NCI-H2107 treated with DMSO at 0.1 percent for 48 hours (cell line): Measurements from ENCODE around the gene NR2C1.
"Not testable (repeated sequence)": the region's sequence is repeated elsewhere in the genome, so short reads cannot be mapped to it uniquely, and the experiment has no call there.

Source experiments
- DNase-seq: peaks from one replicate; lab custom pipeline; 2025; ENCODE audit not compliant: unreplicated experiment; lab: John Stamatoyannopoulos, UW

Gene NR2C1

DNA sequence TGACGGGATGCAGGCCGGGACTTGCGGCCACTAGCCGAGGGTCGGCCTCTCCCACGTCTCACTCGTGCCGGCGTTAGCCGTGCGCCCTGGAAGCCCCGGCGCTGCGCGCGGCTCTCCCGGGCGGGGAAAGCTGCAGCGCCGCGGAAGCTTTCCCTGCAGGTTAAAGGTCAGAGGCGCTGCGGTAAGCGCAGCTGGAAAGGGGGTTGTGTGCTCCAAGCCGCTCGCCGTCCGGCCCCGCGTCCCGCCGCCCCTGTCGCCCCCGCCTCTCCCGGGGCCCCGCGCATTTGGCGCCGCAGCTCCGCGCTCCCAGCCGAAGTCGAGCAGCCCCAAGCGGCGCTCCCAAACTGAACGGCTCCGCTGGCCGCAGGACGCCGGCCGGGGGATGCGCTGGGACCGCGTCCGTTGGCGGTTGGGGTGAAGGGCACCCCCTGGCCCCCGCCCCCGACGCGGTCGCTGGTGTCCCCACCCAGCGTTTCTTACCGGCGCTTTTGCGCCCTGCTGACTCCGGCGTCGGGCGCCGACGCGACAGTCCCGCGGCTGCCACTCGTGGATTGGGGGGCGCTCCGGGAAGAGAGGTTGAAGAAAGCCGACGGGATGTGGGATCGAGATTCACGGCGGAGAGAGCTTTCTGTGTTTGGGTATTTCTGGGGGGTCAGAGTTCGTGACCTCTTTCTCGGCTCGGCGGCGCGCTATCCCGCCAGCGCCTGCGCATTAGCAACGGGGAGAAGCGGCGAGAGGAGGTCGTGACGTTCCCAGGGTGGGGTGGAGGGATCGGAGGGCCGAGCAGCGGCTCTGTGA, at the start of gene NR2C1:
Gene NR2C1, minus strand, starts transcription at position 719 of the 798 bp plus-strand sequence. CDS start 6,234 bp downstream, outside the sequence.
- peak; percentile 88 for DNase-seq

DNA sequence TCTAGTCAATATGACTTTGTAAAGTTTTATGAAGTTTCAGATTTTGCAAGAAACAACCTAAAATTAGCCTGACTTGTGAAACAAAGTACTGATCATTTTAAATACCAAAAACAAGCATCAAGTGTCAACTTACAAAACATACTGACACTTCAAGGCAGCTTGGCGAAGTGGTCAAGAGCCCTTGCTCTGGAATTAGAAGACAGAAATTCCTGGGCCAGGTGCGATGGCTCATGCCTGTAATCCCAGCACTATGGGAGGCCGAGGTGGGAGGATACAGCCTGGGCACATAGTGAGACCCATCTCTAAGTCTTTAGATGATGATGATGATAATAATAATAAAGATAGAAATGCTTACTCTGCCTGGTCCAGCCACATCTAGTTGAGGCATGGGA, 45.4 kb upstream of the NR2C1 start:
- no peak for DNase-seq

DNA sequence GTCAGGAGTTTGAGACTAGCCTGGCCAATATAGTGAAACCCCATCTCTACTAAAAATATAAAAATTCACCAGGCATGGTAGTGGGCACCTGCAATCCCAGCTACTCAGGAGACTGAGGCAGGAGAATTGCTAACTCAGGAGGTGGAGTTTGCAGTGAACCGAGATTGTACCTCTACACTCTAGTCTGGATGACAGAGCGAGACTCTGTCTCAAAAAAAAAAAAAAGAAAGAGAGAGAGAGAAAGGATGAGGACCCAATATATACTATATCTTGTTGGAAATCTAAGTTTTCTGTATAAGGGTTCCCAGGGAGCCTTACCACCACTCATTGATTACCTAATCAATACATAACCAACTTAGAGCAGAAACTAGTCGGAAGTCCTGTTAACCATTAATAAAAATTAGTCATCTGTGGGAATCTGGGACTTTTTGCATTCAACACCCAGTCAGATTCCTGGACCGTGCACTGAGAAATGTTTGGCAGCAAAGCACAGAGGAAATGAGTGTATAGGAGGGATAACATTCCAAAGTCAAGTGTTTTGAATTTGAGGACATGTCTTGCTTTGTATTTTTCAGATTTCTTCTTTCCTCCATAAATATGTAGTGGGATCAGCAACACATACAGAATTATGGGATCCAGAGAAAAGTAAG, 44.8 kb upstream of the NR2C1 start:
- no peak for DNase-seq

DNA sequence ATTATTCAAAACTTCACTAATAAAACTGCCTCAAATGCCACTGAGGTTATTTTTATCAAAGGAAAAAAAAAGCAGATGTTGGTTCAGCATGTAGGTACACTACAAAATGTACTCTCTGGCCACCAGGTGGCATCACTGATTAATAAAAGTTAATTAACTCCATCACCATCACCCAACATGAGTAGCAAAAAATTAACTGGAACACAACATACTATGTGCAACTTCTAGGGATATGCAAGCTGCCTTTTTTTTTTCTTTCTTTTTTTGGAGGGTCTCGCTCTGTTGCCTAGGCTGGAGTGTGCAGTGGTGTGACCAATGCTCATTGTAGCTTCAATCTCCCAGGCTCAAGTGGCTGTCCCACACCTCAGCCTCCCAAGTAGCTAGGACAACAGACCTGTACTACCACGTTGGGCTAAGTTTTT, 43.8 kb upstream of the NR2C1 start:
- DNase-seq, result peak; percentile 36

DNA sequence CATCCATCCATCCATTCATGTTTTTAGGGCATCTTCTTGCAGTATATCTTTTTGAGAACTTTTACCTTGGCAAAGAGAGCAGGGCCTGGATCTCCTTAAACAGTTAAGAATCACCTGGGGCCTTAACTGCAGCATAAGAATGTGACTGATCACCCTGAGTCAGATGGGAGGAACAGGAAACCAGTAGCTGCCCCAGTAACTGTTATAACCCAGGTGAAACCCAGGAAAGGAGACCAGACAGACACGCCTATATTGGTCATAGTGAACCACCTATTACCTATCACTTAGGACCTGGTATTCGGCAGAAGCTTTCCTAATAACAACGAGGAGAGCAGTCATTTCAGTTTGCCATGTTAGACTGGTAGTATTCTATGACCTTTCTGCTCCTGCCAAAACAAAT, 43.4 kb upstream of the NR2C1 start:
- DNase-seq, result no peak

DNA sequence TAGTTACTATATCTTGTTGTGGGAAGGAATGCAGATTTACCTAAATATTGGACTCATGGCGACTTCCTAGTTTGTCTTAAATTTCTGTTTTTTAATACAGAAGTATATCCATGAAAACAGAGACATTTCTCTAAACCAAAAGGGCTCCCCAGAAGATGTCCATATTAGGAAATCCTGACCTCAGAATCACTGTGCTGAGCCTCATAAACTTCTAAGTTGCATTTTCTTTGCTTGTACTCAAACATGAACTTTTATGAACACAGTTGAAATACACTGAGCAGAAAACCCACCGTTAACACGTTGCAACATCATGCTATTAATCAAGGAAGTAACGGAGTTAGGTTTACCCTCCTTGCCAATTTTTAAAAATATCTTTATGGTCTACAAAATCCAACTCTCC, 42.9 kb upstream of the NR2C1 start:
- no peak for DNase-seq

DNA sequence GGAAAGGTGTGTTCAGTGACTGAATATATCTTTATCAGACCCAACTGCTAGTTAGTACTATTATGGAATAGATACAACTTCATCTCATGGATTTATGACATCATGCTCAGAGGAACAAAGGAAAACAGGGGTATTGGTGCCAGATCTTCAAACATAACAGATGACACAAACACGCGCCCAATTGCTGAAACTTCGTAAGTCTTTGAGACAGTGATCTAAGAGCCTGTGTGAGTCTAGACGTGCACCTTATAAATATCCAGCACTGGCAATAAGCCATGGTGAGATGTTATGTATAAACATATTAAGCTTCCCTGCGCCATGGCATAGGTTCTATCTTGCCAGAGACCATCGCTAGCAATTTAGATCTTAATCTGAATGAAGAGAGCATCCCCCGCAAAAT, 42.2 kb upstream of the NR2C1 start:
- no peak for DNase-seq

DNA sequence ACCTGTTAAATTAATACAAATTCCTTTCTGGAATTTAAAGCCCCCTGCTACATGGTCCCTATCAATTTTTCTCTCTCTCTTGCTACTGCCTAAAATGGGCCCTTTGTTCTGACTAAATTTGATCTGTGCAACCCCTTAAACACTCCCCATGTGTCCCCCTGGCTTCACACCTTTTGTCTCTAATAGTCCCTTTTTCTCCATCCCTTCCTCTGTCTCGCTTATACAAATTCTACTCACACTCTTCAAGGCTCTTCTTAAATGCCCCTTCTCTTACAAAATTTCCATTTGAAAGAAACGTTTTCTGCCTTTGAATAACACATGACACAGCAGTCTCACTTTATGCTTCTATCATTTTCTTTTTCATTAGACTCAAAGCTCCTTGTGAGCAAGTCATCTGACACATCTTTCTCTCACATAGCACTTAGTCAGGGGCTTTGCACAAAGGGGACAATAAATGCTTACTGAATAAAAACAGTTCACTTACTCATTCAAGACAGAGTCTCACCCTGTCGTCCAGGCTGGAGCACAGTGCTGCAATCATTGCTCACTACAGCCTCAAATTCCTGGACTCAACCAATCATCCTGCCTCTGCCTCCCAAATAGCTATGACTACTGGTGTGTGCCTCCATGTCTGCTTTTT, 41.5 kb upstream of the NR2C1 start:
- no peak for DNase-seq

DNA sequence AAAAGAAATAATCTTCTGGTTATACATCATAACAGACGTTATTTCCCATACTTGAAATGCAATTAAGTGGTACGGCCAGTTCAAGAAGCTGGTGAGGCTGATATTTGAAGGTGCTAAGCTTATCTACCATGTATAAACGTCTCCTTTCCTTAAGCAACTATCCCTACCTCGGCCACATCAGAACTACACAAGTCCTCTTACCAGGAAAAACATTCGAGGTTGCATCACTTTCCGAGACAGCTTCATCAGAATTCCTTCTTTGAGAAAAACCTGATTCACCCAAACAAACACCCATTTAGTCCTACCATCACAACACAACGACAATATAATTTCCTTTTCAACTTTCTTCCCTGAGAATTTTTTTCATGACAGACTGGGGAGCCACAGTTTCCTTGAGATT, 33.9 kb upstream of the NR2C1 start:
- no peak for DNase-seq

DNA sequence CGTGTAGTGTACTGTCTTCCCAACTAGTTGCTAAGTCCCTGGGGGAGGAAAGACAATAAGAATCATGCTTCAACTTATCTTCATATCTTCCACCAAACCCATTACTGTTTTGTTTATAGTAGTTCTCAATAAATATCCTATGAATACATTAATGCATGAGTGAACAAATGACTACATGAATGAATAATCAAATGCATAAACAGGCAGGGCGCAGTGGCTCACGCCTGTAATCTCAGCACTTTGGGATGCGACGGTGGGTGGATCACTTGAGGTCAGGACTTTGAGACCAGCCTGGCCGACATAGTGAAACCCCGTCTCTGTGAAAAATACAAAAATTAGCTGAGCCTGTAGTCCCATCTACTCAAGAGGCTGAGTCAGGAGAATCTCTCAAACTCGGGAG, 32.1 kb upstream of the NR2C1 start:
- DNase-seq, result no peak

DNA sequence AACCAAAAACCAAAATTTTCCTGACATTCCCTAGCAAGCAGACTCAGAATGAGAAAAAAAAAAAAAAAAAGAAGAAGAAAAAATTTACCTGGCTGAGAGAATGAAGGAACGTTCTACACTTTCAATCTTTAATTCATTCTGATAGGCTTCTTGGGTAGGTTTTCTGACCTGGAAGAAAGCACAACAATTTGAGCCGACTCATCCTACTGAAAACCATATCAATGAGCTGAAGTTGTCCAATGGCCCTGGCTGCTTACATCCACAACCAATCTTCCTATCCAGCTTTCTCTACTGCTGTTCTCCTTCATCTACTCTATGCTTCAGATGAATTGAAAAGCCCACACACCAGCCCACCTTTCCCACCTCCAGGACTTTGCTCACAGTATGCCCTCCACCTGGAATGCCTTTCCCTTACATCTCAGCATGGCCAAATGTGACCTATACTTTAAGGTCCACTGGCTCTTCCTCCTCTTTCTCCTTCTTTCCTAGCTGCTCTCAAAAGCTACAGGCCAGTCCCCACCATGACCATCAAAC, 31.6 kb upstream of the NR2C1 start:
- DNase-seq, result no peak

DNA sequence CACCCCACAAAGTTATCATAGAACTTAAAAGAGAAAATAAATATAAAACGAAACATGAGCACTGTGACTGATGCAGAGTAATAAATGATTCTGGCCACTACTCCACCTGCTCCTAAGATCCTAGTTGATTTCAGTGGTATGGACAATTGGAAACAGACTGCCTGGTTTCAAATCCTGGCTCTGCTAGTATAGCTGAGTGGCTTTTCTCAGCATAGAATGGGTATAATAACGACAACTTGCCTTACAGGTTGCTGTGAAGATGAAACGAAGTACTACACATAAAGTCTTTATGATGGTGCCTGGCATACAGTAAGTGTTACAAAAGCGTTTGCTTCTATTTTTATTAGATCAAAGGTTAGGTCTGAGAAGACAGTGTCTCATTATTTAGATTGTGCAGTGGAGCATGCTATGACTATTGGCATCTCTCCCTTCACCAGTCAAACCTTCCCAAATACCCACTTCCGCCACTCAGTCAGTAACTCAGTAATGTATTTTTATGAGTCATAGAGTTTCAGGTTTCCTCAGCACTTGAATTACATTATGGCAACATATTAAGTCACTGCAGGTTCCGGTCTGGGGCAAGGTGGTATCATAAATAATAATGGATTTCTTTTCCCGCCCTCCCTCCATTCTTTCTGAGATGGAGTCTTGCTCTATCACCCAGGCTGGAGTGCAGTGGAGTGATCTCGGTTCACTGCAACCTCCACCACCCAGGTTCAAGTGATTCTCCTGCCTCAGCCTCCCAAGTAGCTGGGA, 29.7 kb upstream of the NR2C1 start:
- peak; percentile 98 for DNase-seq

DNA sequence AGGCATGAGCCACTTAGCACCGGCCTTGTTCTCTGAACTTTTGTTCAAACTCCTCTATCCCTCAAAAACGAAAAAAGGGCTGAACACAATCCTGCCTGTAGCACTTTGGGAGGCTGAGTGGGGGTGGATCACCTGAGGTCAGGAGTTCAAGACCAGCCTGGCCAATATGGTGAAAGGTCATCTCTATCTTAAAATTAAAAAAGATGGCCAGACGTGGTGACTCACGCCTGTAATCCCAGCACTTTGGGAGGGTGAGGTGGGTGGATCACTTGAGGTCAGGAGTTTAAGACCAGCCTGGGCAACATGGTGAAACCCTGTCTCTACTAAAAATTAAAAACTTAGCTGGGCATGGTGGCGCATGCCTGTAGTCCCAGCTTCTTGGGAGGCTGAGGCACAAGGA, 28.5 kb upstream of the NR2C1 start:
- DNase-seq, result not testable (repeated sequence)

DNA sequence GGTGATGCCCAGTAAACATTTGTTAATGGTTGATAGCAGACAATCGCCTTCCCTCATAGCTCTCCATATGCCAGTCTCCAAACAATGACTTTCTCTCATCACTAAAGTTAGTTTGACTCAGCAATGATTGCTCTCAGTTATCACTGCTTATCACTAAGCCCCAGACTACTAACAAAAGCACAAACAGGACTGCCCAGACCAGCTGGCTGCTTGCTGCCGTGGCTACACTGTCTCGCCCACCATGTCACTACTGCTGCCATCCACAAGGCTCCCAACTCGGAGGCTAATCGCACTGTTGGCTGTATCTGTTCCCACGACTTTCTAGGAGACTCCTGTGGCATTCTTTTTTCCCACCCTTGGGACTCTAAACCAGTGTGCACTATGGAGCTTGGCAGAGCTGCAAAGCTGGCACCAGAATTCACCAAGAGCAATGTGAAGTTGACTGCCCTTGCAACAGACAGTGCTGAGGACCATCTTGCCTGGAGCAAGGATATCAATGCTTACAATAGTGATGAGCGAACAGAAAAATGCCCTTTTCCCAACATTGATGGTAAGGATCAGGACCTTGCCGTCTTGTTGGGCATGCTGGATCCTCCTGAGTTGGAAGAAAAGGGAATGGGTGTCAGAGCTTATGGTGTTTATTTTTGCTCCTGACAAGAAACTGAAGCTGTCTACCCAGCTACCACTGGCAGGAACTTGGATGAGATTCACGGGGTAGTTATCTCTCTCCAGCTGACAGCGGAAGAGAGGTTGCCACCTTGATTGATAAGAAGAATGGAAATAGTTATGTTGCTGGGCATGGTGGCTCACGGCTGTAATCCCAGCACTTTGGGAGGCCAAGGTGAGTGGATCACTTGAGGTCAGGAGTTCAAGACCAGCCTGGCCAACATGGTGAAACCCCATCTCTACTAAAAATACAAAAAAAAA, 27.1 kb upstream of the NR2C1 start:
- no peak for DNase-seq

DNA sequence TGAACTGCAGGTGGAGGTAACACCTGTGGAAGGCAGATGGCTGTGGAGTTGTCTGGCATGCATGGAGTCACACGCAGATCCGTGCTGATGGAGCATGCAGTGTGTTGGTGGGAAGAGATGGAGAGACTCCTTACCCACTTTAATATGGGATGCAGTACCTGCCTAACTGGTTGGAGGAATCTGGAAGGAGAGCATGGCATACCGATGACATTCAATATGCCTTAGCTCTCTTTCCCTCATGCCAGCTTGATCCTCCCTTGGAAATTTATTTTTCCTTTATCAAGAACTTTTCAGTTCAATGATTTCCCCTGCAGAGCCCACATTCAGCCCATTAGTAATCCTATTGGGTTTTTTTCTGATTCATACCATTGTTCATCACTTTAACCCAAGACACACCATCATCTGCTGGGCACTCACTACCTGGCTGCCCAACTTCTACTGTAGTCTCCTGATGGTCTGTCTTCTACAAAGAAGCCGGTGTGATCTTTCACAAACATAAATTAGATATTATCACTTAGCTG, 25.9 kb upstream of the NR2C1 start:
- no peak for DNase-seq

DNA sequence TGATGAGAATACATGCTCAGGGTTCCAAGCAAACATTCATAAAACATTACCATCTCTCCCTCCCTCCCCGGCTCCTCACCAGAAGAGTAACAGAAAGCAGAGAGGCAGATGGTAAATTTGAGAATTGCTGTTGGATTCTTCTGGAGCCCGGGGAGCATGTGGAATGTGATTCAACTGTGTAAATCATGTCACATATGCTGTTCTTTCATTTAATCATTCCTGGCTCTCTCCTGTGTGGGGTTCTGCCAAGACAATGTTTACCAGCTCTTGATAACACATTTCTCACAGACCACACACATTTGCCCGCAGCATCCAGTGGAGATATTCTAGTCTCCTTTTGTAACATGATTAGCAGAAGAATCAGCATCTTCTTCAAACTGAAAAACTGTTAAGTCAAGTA, 23.4 kb upstream of the NR2C1 start:
- DNase-seq, result no peak

DNA sequence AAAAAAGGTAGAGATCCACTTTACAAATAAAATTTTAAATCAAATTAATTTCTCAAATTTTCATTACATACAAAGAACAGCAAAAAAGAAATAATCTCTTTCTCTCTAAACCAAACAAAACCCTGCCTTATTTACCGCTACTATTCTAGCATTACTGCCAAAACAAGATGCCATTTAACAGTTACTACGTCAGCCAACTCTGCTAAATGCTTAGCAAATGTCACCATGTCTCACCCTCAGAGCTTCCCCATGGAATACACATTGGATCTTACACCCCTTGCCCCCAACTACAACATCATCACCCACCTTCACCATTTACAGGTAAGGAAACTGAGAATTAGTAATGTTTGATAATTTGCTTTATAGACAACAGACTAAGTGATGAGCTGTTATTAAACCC, 23.0 kb upstream of the NR2C1 start:
- DNase-seq, result no peak

DNA sequence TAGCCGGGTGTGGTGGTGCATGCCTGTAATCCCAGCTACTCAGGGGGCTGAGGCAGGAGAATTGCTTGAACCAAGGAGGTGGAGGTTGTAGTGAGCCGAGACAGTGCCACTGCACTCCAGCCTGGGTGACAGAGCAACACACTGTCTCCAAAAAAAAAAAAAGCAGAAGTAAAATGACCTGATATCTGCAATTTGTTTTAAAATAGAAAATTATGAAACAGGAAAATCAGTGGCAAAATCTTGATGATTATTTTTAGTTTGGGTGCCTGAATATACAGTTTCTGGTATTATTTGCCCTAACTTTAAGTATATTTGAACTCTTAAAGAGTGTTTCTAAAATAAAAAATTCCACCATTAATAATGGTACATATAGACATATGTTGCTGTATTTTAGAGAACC, 22.4 kb upstream of the NR2C1 start:
- DNase-seq, result not testable (repeated sequence)

DNA sequence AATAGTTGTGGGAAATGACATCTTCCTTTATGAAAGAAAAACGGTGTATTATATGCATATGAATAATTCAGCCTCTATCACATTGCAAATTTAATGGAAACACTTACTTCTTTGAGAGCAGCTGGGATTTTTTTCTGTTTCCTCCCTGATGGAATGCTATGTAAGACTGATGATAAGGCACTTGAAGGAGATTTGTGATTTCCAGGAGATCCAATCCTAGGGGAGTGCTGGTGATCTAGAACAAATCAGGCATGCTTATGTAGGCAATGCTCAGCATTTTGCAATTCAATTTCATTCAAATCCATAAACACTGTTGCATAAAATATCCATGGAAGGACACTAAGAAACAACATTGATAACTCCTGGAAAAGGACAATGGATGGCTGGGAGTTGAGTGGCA, 16.0 kb upstream of the NR2C1 start:
- no peak for DNase-seq

DNA sequence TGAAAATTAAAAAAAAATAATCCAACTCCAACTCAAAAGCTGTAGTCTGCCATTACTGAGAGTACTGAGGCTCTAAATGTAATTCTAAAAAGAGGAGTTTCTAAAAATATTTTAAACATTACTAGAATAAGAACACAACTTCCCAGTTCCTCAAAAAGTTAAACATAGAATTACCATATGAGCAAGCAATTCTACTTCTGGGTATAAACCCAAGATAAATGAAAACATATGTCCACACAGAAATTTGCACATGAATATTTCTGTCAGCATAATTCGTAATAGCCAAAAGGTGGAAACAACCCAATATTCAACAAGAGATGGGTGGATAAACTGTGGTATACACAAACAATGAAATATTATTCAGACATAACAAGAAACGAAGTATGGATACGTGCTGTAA, 15.0 kb upstream of the NR2C1 start:
- DNase-seq, result no peak
